ENCODE results near the gene FRMD7.
"Not testable (repeated sequence)": the region's sequence is repeated elsewhere in the genome, so short reads cannot be mapped to it uniquely, and the experiment has no call there.

GRCh38 chrX:132163094-132163493, 35.3 kb upstream of the FRMD7 start:
- TF ChIP-seq CTCF, POLR2A, EP300 (IDR thresholded peaks at IDR 0.05): not testable (repeated sequence)

Data from ovary (tissue), 3 donors.